Hypothalamus (tissue), 51 donors: ENCODE data around the gene FAM110A.
A peak's percentile ranks its signal among the peaks of the same experiment; 100 is the strongest.

Source experiments
- DNase-seq, 51 donors: peaks; one replicate each; lab custom pipeline; 2025; lab: John Stamatoyannopoulos, UW

The FAM110A gene

GRCh38 chr20:869606-870005, 36.1 kb downstream of the FAM110A start:
- DNase-seq = no peak

DNA sequence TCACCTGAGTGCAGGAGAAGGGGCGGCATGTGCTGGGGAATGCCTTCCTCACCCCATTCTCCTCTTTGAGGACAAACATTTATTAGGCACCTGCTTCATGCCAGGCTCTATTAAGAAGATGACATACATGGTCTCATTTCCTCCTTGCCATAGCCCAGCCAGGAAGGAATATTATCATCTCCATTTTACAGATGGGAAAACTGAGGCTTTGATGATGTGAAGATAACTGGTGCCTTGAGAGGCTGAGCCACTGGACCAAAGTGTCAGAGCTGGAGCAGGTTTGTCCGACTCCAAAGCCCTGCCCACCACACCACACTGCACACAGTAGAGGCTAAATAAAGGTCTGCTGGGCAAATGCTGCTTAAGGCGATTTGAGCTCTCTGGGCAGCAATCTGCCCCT, 37.2 kb downstream of the FAM110A start:
- no peak for DNase-seq

DNA sequence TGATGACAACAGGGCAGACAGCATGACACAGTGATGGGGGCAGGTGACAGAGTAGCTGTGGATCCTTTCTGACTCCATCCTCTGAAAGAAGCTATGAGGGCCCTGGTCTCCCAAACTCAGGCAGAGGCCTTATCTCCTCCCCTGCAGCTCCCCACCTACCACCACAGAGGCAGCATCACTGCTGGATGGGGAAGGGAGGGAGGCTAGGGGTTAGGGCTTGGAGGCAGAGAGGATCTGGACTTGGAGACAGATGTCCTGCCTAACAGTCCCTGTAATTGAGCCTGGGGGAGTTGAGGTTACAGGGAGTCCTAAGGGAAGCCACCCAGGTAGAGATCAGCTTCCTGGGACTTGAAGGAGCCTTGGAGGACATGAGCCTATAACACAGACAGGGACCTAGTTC, 37.9 kb downstream of the FAM110A start:
- no peak for DNase-seq

DNA sequence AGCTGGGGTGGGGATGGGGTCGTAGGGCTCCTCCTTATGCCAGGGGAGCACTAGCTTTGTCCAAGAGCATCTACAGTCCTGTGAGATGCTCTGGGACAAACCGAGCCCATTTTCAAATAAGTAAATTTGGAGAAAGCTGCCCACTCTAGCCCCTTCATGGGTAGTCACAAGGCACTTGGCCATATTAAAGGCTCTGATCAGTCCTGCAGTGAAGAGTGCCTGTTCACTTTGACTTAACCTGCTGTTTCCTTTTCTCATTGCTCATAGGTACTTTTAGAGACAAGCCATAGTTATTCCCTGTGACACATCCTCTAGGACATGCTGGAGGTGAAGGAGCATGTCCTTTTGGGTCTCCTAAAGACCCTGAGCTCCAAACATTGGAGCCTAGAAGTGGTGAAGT, 38.4 kb downstream of the FAM110A start:
- no peak for DNase-seq

GRCh38 chr20:872855-873520, 39.5 kb downstream of the FAM110A start:
- DNase-seq = no peak

GRCh38 chr20:873875-874607, 40.5 kb downstream of the FAM110A start:
- DNase-seq = no peak

- DNase-seq = no peak
Observed at GRCh38 chr20:875115-875514, 41.6 kb downstream of the FAM110A start.

- DNase-seq = no peak
Observed at GRCh38 chr20:877814-878213, 44.3 kb downstream of the FAM110A start.

- no peak for DNase-seq
Observed at GRCh38 chr20:878511-879307, 45.2 kb downstream of the FAM110A start.

DNA sequence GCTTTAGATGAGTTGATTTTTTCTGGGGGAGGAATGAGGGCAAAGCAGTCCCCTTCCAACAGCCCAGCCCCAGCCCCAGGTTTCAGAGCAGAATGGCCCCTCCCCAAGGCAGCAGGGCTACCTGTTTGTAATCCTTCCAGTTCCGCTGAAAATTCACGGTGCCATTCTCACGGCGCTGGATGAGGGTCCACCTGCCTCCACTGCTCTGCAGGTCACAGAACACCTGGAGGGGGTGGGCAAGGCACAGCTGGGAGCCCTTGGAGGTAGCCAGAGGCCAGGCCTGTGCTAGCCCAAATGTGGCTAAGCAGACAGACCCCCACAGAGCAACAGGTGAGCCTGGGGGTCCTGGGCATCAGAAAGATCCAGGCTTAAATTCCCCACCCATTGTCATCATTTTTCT, 46.1 kb downstream of the FAM110A start:
- DNase-seq = no peak

GRCh38 chr20:881051-881782, 47.7 kb downstream of the FAM110A start:
- no peak for DNase-seq

GRCh38 chr20:881783-882144, 48.2 kb downstream of the FAM110A start:
- DNase-seq = no peak

DNA sequence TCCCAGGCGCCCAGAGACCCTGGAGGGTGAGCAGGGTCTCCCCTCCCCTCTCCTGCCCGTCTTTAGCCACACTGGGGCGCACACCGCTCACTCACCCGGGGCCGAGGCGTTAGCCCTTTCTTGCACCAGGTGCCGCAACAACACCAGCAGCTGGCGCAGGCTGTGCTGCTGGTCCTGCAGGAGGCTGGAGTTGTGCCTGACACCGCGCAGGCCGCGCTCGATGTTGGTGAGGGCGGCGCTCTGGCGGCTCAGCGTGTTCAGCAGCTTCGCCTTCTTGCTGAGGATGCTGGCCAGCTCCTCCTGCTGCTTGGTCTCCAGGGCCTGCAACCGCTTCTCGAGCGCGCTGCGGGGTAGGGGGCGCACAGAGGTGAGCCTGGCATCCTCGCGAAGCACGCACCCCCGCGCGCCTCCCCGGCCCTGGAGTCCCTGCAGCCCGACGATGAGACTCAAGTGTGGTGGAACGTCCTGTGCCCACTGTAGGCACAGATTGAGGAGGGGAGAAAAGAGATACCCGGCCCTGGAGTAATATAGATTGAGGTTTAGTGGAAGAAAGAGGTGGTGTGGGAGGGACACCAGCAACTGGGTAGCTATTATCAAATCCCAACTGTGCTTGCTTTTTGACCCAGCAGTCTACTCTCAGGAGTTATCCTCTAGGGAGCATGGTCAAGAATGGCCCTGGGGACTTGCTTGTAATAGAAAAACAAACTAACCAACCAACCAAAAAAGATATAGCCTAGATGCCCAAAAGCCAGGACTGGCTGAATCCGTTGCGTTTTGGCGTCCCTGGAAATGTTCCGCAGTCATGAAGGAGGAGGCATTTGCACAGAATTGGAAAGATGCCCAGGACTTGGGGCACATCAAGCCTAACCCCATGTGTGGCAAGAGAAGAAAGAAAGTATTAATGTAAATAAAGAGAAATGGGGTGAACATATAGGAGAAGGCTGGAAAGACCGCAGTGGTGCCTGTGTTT, 51.8 kb downstream of the FAM110A start:
- peak in 26 of 51 donors; percentile 4 to 69 (median 36) for DNase-seq

DNA sequence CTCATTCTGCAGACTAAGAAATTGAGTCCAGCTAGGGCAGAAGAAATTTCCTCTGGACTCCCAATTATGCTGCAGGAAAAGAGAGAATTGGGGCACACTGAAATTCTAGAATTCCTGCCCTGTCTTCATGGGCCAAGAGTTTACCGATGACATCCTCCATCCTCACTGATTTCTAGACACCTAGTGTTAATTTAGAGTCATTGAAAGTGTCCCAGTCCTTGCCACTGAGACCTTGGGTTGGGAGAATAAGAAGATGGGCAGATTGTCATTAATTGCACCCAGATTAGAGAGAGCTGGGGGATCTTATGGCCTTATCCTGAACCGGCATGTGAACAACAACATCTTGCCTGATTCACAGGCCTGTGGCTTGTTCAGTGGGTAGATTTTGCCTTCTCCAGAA, 53.6 kb downstream of the FAM110A start:
- DNase-seq = no peak

- DNase-seq = no peak
Observed at GRCh38 chr20:888057-888456, 54.5 kb downstream of the FAM110A start.

GRCh38 chr20:889106-889505, 55.6 kb downstream of the FAM110A start:
- no peak for DNase-seq

DNA sequence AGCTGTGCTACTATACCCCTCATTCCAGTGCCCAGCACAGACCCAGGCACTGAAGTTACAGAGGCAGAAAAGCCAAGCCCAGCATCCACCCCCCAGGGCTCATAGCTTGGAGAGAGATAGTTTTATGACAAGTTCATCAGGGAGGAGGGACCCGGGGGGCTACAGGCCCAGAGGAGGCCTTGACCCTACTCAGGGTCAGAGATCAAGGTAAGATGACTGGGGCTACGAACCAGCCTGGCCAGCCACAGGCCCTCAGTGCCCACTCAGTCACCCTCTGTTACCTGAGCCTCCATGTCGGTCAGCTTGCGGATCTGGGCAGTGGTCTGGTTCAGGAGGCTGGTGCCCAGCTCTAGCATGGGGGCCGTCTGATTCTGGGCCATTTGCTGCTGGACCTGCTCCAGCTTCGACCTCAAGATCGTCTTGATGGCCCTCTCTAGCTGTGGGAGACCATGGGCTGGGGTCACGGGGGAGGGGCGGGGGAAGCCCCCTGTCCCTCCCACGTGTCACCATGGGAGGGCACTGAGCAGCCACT, 56.5 kb downstream of the FAM110A start:
- DNase-seq = no peak

GRCh38 chr20:890666-891057, 57.1 kb downstream of the FAM110A start:
- DNase-seq = peak in 1 of 51 donors; percentile 51

DNA sequence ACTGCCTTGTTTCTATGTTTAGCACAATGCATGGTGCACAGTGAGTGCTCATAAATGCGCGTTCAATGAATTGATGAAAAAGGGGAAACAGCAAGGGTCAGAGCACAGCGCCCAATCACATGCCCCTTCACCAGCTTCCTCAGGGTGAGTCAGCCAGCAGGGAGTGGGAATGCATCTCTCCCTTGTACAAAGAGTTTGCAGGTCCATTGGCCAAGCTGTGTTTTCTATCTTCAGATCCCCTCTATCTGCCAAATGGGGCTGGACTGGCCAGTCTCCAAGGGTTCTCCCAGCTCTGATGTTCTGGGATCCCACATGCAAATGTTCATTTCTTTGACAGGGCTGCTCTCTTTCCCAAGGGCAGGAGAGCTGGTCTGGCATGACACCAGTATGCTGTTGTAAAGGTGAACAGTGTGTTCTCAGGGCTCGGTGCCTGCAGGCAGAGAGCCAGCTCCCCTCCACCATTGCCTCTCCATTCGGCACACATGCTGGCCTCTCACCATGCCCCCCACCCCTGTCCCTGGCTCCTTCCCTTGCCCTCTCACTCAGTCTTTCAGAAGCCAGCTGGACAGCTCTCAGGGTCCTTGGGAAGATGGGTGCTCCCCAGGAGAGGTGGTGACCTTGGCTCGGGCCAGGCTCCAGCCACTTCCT, 57.7 kb downstream of the FAM110A start:
- DNase-seq = peak in 33 of 51 donors; percentile 13 to 82 (median 49)
